Measurements from ENCODE around the gene RUBCNL.

The RUBCNL gene

GRCh38 chr13:46339035-46339666 lies 47.9 kb downstream of the RUBCNL start:
- peaks cover 3% of the 10 kb centered on the region for H3K9me3 ChIP-seq (ENCODE audit: severe bottlenecking)
- no peaks in the 10 kb centered on the region for H3K36me3 ChIP-seq
- no peak overlapping the region for H3K27ac ChIP-seq
- no peaks in the 10 kb centered on the region for H3K27me3 ChIP-seq (ENCODE audit: insufficient read depth, low read depth, severe bottlenecking)
- no peak for TF ChIP-seq CTCF (IDR thresholded peaks at IDR 0.05; ENCODE audit: low read depth, low read length)
- H3K4me3 ChIP-seq (ENCODE audit: low read depth, low read length): no peak overlapping the region
- DNase-seq: no peak

- H3K4me3 ChIP-seq (ENCODE audit: low read depth, low read length): no peak overlapping the region
- H3K27me3 ChIP-seq (ENCODE audit: insufficient read depth, low read depth, severe bottlenecking): no peaks in the 10 kb centered on the region
- peaks cover 3% of the 10 kb centered on the region for H3K9me3 ChIP-seq (ENCODE audit: severe bottlenecking)
- no peak overlapping the region for H3K27ac ChIP-seq
- H3K36me3 ChIP-seq: no peaks in the 10 kb centered on the region
- no peak for TF ChIP-seq CTCF (IDR thresholded peaks at IDR 0.05; ENCODE audit: low read depth, low read length)
- DNase-seq: no peak
Measured at GRCh38 chr13:46337700-46338099, 49.4 kb downstream of the RUBCNL start.

GRCh38 chr13:46334035-46334822 lies 52.8 kb downstream of the RUBCNL start:
- no peak for TF ChIP-seq CTCF (IDR thresholded peaks at IDR 0.05; ENCODE audit: low read depth, low read length)
- no peaks in the 10 kb centered on the region for H3K27me3 ChIP-seq (ENCODE audit: insufficient read depth, low read depth, severe bottlenecking)
- no peaks in the 10 kb centered on the region for H3K36me3 ChIP-seq
- DNase-seq: no peak
- H3K4me3 ChIP-seq (ENCODE audit: low read depth, low read length): no peak overlapping the region
- no peak overlapping the region for H3K27ac ChIP-seq
- H3K9me3 ChIP-seq (ENCODE audit: severe bottlenecking): peaks cover 3% of the 10 kb centered on the region

- no peak for TF ChIP-seq CTCF (IDR thresholded peaks at IDR 0.05; ENCODE audit: low read depth, low read length)
- Histone ChIP-seq H3K27ac (no peak overlapping the region), H3K4me3 (ENCODE audit: low read depth, low read length) (no peak overlapping the region), H3K27me3 (ENCODE audit: insufficient read depth, low read depth, severe bottlenecking) (no peaks in the 10 kb centered on the region), H3K36me3 (no peaks in the 10 kb centered on the region), H3K9me3 (ENCODE audit: severe bottlenecking) (peaks cover 3% of the 10 kb centered on the region)
- no peak for DNase-seq
Measured at GRCh38 chr13:46332772-46333171, 54.3 kb downstream of the RUBCNL start.

GRCh38 chr13:46329624-46330023 lies 57.4 kb downstream of the RUBCNL start:
- Histone ChIP-seq H3K9me3 (ENCODE audit: severe bottlenecking) (no peaks in the 10 kb centered on the region), H3K27ac (no peak overlapping the region), H3K4me3 (ENCODE audit: low read depth, low read length) (no peak overlapping the region), H3K27me3 (ENCODE audit: insufficient read depth, low read depth, severe bottlenecking) (no peaks in the 10 kb centered on the region), H3K36me3 (no peaks in the 10 kb centered on the region)
- TF ChIP-seq CTCF (IDR thresholded peaks at IDR 0.05; ENCODE audit: low read depth, low read length): no peak
- no peak for DNase-seq

Data from WERI-Rb-1 (cell line).